ENCODE results near the gene RGS1. TPM values are rescaled to one million over a fixed set of nuclear protein-coding genes. Genes with fewer than 3 reads are reported as not detected.

Gene RGS1
- total RNA-seq, 2 donors from 2014 or later: not detected

DNA sequence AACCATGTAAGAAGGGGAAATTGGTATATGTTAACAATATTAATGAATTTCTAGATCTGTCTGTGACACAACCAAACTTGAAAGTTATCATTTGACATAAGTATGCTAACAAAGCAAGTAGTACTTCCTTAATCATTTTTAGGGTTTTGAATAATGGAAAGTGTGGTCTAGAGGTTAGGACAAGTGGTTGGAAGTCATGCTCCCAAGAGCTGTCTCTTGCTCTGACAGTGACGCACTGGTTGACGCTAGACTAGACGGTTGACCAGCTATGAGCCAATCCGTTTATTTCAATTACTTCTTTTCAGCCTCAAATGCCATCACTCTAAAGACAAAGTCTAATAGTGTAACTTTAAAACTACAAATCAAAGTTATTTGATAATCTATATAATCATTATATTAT lies 20.7 kb upstream of the RGS1 start:
- TF ChIP-seq, protein P1, sequence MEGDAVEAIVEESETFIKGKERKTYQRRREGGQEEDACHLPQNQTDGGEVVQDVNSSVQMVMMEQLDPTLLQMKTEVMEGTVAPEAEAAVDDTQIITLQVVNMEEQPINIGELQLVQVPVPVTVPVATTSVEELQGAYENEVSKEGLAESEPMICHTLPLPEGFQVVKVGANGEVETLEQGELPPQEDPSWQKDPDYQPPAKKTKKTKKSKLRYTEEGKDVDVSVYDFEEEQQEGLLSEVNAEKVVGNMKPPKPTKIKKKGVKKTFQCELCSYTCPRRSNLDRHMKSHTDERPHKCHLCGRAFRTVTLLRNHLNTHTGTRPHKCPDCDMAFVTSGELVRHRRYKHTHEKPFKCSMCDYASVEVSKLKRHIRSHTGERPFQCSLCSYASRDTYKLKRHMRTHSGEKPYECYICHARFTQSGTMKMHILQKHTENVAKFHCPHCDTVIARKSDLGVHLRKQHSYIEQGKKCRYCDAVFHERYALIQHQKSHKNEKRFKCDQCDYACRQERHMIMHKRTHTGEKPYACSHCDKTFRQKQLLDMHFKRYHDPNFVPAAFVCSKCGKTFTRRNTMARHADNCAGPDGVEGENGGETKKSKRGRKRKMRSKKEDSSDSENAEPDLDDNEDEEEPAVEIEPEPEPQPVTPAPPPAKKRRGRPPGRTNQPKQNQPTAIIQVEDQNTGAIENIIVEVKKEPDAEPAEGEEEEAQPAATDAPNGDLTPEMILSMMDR (conservative IDR thresholded peaks at IDR 0.05): no peak
- WGBS, 2 experiments (ENCODE audit: insufficient coverage in 1 of 2, insufficient read length in 1 of 2): 95% methylated on average over 4 of the region's 4 CpGs; no CpG with 5 or more reads in 1 of the 2 experiments
- Mint-ChIP-seq H3K36me3 (ENCODE audit: low read depth) (no peaks in the 10 kb centered on the region), H3K27me3 (ENCODE audit: insufficient read depth) (peaks cover 58% of the 10 kb centered on the region), H3K4me3 (no peak overlapping the region), H3K4me1 (peaks cover 18% of the 10 kb centered on the region), H3K9me3 (no peaks in the 10 kb centered on the region), H3K27ac (no peak overlapping the region)
- H3K27me3 ChIP-seq (ENCODE audit: control insufficient read depth, insufficient read depth, low read length, poor library complexity, severe bottlenecking): peaks cover 23% of the 10 kb centered on the region
- H3K27ac ChIP-seq (ENCODE audit: low read depth, low read length): no peak overlapping the region
- H3K36me3 ChIP-seq (ENCODE audit: control insufficient read depth, insufficient read depth, low read length): no peaks in the 10 kb centered on the region
- no peak overlapping the region for H3K9ac ChIP-seq (ENCODE audit: extremely low read depth, low read length, poor library complexity, severe bottlenecking)
- no peaks in the 10 kb centered on the region for H3K9me3 ChIP-seq (ENCODE audit: control insufficient read depth, low read length)
- H3K4me1 ChIP-seq (ENCODE audit: control insufficient read depth, insufficient read depth, low read length): no peaks in the 10 kb centered on the region
- no peak overlapping the region for H3K4me3 ChIP-seq (ENCODE audit: low read length)
- DNase-seq: no peak

DNA sequence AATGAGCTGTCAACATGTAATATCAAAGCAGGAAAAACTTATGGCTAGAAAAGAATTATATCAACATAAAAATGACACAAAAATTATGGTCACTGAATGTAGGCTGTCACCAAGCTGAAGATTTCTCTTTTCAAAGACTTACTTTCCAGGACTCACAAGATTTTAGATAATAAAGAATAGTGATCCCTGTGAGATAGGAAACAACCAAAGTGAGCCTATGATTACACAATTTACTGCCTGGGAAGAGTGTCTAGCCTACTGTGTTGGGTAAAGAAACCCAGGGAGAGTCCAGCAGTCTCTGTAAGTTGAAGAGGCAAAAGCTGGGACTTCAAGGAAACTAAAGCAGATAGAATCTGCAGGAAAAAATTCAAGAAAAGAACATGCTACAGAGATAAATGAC lies 20.2 kb upstream of the RGS1 start:
- H3K36me3 ChIP-seq (ENCODE audit: control insufficient read depth, insufficient read depth, low read length): no peaks in the 10 kb centered on the region
- DNase-seq: no peak
- no peak overlapping the region for H3K27ac Mint-ChIP-seq

DNA sequence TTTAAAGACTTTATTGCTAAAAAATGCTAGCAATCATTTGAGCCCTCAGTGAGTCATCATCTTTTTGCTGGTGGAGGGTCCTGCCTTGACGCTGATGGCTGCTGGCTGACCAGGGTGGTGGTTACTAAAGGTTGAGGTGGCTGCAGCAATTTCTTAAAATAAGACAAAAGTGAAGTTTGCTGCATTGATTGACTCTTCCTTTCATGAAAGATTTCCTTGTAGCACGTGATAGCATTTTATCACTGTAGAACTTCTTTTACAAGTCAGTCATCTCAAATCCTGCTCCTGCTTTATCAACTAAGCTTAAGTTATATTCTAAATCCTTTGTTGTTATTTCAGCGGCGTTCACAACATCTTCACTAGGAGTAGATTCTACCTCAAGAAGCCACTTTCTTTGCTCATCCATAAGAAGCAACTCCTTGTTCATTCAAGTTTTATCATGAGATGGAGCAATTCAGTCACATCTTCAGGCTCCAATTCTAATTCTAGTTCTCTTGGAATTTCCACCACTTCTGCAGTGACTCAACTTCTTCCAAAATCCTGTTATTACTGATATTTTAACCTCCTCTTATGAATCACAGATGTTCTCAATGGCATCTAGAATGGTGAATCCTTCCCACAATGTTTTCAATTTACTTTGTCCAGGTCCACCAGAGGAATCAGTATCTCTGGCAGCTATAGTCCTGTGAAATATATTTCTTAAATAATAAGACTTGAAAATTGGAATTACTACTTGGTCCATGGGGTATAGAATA lies 17.6 kb upstream of the RGS1 start:
- H3K9me3 ChIP-seq (ENCODE audit: control insufficient read depth, low read length): no peaks in the 10 kb centered on the region
- H3K9ac ChIP-seq (ENCODE audit: extremely low read depth, low read length, poor library complexity, severe bottlenecking): no peak overlapping the region
- no peak overlapping the region for H3K27ac Mint-ChIP-seq
- no peaks in the 10 kb centered on the region for H3K9me3 Mint-ChIP-seq
- H3K27me3 ChIP-seq (ENCODE audit: control insufficient read depth, insufficient read depth, low read length, poor library complexity, severe bottlenecking): peaks cover 47% of the 10 kb centered on the region
- H3K27me3 Mint-ChIP-seq (ENCODE audit: insufficient read depth): peaks cover 71% of the 10 kb centered on the region
- no peak overlapping the region for H3K4me3 Mint-ChIP-seq
- no peak for DNase-seq
- H3K4me1 ChIP-seq (ENCODE audit: control insufficient read depth, insufficient read depth, low read length): no peaks in the 10 kb centered on the region
- no peak overlapping the region for H3K27ac ChIP-seq (ENCODE audit: low read depth, low read length)
- TF ChIP-seq, protein P1 (conservative IDR thresholded peaks at IDR 0.05): no peak
- peaks cover 21% of the 10 kb centered on the region for H3K4me1 Mint-ChIP-seq
- no peaks in the 10 kb centered on the region for H3K36me3 Mint-ChIP-seq (ENCODE audit: low read depth)
- WGBS, 2 experiments (ENCODE audit: insufficient coverage in 1 of 2, insufficient read length in 1 of 2): 93 to 100% methylated on average over 3 to 4 of the region's 4 CpGs
- H3K36me3 ChIP-seq (ENCODE audit: control insufficient read depth, insufficient read depth, low read length): no peaks in the 10 kb centered on the region
- no peak overlapping the region for H3K4me3 ChIP-seq (ENCODE audit: low read length)

More for the DNA sequence above, 20.2 kb upstream of the RGS1 start:
- Histone ChIP-seq H3K4me1 (ENCODE audit: control insufficient read depth, insufficient read depth, low read length) (no peaks in the 10 kb centered on the region), H3K27ac (ENCODE audit: low read depth, low read length) (no peak overlapping the region), H3K9ac (ENCODE audit: extremely low read depth, low read length, poor library complexity, severe bottlenecking) (no peak overlapping the region), H3K9me3 (ENCODE audit: control insufficient read depth, low read length) (no peaks in the 10 kb centered on the region), H3K4me3 (ENCODE audit: low read length) (no peak overlapping the region), H3K27me3 (ENCODE audit: control insufficient read depth, insufficient read depth, low read length, poor library complexity, severe bottlenecking) (peaks cover 28% of the 10 kb centered on the region)
- peaks cover 62% of the 10 kb centered on the region for H3K27me3 Mint-ChIP-seq (ENCODE audit: insufficient read depth)
- H3K9me3 Mint-ChIP-seq: no peaks in the 10 kb centered on the region
- no peaks in the 10 kb centered on the region for H3K36me3 Mint-ChIP-seq (ENCODE audit: low read depth)
- peaks cover 18% of the 10 kb centered on the region for H3K4me1 Mint-ChIP-seq
- TF ChIP-seq, protein P1 (conservative IDR thresholded peaks at IDR 0.05): no peak
- no peak overlapping the region for H3K4me3 Mint-ChIP-seq

Measured in endodermal cell (in vitro differentiated cells).